Gastroesophageal sphincter (tissue), 4 donors: ENCODE results near the gene MYADML2. TPM values are rescaled to one million over a fixed set of nuclear protein-coding genes. Genes with fewer than 3 reads are reported as not detected.

Source experiments
- ATAC-seq: fragments of 150-250 bp; one replicate; pipeline ENCODE4 v1.9.1; 2016; ENCODE audit warnings: mild to moderate bottlenecking, moderate library complexity
- H3K27ac ChIP-seq, 4 donors: fragments of 200-600 bp; sonication (generic) in 3 of 4; 1 replicate in 3 of 4; 2 replicates in 1 of 4; pipeline ENCODE4 v1.5.1; 2016 to 2019
- H3K27me3 ChIP-seq: fragments of 200-600 bp; sonication (generic); one replicate; pipeline ENCODE4 v1.5.1; 2019
- H3K36me3 ChIP-seq, 2 donors: fragments of 200-600 bp; sonication (generic); one replicate each; pipeline ENCODE4 v1.5.1; 2019; ENCODE audit warnings: control low read depth in 1 of 2
- H3K4me1 ChIP-seq, 3 donors: fragments of 200-600 bp; sonication (generic); 1 replicate in 2 of 3; 2 replicates in 1 of 3; pipeline ENCODE4 v1.5.1; 2016 to 2019; ENCODE audit warnings: control low read depth in 2 of 3
- H3K4me3 ChIP-seq, 2 donors: fragments of 200-600 bp; sonication (generic); one replicate each; pipeline ENCODE4 v1.5.1; 2019; ENCODE audit warnings: mild to moderate bottlenecking in 1 of 2, moderate library complexity in 1 of 2
- H3K9me3 ChIP-seq, 3 donors: fragments of 200-600 bp; sonication (generic); one replicate each; pipeline ENCODE4 v1.5.1; 2017 to 2019; ENCODE audit warnings: control low read depth in 2 of 3
- EP300 ChIP-seq: sonication (generic); formaldehyde crosslinking; IDR thresholded peaks from one replicate; pipeline ENCODE4 v1.6.1; 2017; ENCODE audit warnings: antibody characterized with exemption, mild to moderate bottlenecking
- POLR2A ChIP-seq, 2 donors: fragments of 450-650 bp; IDR thresholded peaks; one replicate each; pipeline ENCODE4 v1.6.1; 2017; ENCODE audit warnings: antibody characterized with exemption in 2 of 2, mild to moderate bottlenecking in 2 of 2, moderate library complexity in 1 of 2
- POLR2AphosphoS5 ChIP-seq: sonication (generic); formaldehyde crosslinking; IDR thresholded peaks from one replicate; pipeline ENCODE4 v1.6.1; 2017; ENCODE audit warnings: antibody characterized with exemption
- WGBS, 2 donors: methylation state at CpG; one replicate each; pipeline ENCODE4 v1.1.5; 2018; ENCODE audit warnings: low coverage in 1 of 2; 5-methylcytosine and 5-hydroxymethylcytosine counted together
- total RNA-seq, 4 donors: library from RNA; depleted of rRNA; stranded (reverse); fragments of >200 nt; gene quantifications; one replicate each; pipeline ENCODE4 v1.1.0, GENCODE V29; 2016
- TF ChIP-seq, protein P1 (sequence below), 4 experiments: fragments of 200-600 bp in 2 of 4; fragments of 450-650 bp in 2 of 4; sonication (generic) in 1 of 4; IDR thresholded peaks; one replicate each; pipeline ENCODE4 v1.5.1; 2017 to 2019; ENCODE audit warnings: antibody characterized with exemption in 4 of 4, mild to moderate bottlenecking in 2 of 4, moderate library complexity in 2 of 4

Gene MYADML2
- total RNA-seq, 4 donors from 2014 or later: not detected

GRCh38 chr17:81931189-81931556 lies 15.9 kb downstream of the MYADML2 start:
- Histone ChIP-seq H3K4me3 (no peak overlapping the region), H3K27ac (no peak overlapping the region), H3K4me1 (peaks cover 0 to 17% (median 12%) of the 10 kb centered on the region in 3 donors), H3K36me3 (no peaks in the 10 kb centered on the region), H3K9me3 (no peaks in the 10 kb centered on the region), H3K27me3 (peaks cover 27% of the 10 kb centered on the region)
- 50 to 80% methylated on average over 1 of the region's 13 CpGs for WGBS, 2 donors
- no peak for ATAC-seq
- TF ChIP-seq EP300 (no peak), POLR2A (IDR thresholded peaks at IDR 0.05) (no peak), POLR2AphosphoS5 (no peak)
- TF ChIP-seq, protein P1, sequence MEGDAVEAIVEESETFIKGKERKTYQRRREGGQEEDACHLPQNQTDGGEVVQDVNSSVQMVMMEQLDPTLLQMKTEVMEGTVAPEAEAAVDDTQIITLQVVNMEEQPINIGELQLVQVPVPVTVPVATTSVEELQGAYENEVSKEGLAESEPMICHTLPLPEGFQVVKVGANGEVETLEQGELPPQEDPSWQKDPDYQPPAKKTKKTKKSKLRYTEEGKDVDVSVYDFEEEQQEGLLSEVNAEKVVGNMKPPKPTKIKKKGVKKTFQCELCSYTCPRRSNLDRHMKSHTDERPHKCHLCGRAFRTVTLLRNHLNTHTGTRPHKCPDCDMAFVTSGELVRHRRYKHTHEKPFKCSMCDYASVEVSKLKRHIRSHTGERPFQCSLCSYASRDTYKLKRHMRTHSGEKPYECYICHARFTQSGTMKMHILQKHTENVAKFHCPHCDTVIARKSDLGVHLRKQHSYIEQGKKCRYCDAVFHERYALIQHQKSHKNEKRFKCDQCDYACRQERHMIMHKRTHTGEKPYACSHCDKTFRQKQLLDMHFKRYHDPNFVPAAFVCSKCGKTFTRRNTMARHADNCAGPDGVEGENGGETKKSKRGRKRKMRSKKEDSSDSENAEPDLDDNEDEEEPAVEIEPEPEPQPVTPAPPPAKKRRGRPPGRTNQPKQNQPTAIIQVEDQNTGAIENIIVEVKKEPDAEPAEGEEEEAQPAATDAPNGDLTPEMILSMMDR (IDR thresholded peaks at IDR 0.05): no peak

DNA sequence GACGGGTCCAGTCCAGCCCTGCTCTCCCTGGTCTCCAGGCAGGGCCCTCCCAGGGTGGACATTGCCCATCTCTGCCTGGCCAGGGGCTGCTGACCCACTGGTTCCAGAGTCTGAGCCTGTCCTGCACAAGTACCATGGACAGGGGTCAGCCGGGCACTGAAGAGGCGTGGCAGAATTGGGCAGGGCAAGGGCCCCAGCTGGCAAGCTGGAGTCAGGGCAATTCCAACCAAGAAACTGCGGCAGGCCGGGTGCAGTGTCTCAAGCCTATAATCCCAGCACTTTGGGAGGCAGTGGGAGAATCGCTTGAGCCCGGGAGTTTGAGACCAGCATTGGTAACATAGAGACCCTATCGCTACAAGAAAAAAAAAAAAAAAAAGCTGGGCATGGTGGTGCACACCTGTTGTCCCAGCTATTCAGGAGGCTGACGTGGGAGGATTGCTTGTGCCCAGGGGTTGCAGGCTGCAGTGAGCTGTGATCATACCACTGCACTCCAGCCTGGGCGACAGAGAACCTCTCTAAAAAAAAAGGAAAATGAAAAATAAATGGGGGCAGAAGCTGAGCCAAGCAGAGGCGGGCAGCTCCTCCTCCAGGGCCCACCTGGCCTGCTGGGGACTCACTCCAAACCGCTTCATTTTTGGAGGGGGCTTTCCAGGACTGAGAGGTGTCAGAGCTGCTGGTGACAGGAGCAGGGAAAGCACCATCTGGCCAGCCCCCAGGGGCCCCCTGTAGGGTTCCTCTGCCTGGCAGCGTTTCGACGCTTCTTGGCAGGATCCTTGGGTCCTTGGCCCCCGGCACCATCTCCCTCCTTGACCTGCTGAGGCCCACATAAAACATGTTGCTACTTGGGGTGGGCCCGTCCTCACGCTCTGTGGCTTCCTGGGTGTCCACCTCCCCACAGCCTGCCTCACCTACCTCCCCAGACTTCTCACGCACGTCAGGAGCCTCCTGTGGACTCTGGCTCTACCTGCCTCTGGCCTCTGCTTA lies 16.6 kb downstream of the MYADML2 start:
- Histone ChIP-seq H3K36me3 (no peaks in the 10 kb centered on the region), H3K4me3 (no peak overlapping the region), H3K27me3 (peaks cover 27% of the 10 kb centered on the region), H3K9me3 (no peaks in the 10 kb centered on the region), H3K27ac (no peak overlapping the region), H3K4me1 (peaks cover 0 to 24% (median 19%) of the 10 kb centered on the region in 3 donors)
- TF ChIP-seq, protein P1 (IDR thresholded peaks at IDR 0.05): no peak
- TF ChIP-seq POLR2AphosphoS5: no peak
- TF ChIP-seq EP300: no peak
- no peak for TF ChIP-seq POLR2A (IDR thresholded peaks at IDR 0.05)
- WGBS, 2 donors: 63 to 66% methylated on average over 8 to 11 of the region's 20 CpGs
- ATAC-seq: no peak

DNA sequence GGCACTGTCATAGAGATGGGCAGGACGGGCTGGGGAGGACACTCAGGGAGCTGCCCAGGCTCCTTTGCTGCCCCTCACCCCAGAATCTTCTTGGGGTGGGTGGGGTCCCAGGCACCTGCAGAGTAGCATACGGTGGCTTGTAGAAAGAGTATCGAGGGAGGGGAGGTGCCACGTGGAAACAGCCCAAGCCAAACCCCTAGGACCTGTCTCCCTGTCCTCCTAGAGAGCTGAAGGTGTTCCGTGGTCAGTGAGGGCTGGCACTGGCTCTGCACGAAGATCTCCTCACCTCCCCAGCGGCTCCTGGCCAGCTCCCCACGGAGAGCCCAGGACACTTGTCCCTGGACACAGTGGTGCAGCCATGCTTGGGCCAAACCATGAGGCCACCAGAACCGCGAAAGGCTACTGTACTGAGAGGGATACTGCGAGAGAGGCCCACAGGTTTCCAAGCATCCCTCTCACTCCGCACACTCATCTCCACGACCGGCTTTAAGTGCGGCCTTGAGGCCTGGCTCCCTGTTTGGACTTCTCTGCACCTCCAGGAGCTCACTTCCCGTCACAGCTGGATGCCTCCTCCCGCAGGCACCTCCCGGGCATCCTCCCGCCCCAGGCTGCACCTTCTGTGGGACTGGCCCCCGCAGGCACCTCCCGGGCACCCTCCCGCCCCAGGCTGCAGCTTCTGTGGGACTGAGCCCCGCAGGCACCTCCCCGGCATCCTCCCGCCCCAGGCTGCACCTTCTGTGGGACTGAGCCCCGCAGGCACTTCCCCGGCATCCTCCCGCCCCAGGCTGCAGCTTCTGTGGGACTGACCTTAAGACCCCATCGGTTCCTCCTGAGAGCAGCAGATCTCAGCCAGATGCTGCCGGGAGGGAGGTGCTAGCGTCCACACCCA lies 17.5 kb downstream of the MYADML2 start:
- WGBS, 2 donors: 100% methylated on average over 1 of the region's 31 CpGs; no CpG with 5 or more reads in 1 of the 2 donors
- TF ChIP-seq EP300 (no peak), POLR2AphosphoS5 (no peak), POLR2A (IDR thresholded peaks at IDR 0.05) (no peak)
- TF ChIP-seq, protein P1 (IDR thresholded peaks at IDR 0.05): no peak
- Histone ChIP-seq H3K4me3 (no peak overlapping the region), H3K36me3 (no peaks in the 10 kb centered on the region), H3K4me1 (peaks cover 0 to 34% (median 29%) of the 10 kb centered on the region in 3 donors), H3K27me3 (peaks cover 27% of the 10 kb centered on the region), H3K9me3 (no peaks in the 10 kb centered on the region), H3K27ac (no peak overlapping the region)
- ATAC-seq: no peak

- H3K9me3 ChIP-seq: no peaks in the 10 kb centered on the region
- peaks cover 0 to 41% (median 37%) of the 10 kb centered on the region in 3 donors for H3K4me1 ChIP-seq
- TF ChIP-seq EP300: no peak
- TF ChIP-seq POLR2A (IDR thresholded peaks at IDR 0.05): no peak
- TF ChIP-seq, protein P1 (IDR thresholded peaks at IDR 0.05): no peak
- no peak for TF ChIP-seq POLR2AphosphoS5
- peak overlapping the region in 2 of 4 donors; percentile 98 to 99 for H3K27ac ChIP-seq
- no peak for ATAC-seq
- H3K4me3 ChIP-seq: peak overlapping the region; percentile 51 to 99
- no peaks in the 10 kb centered on the region for H3K36me3 ChIP-seq
- H3K27me3 ChIP-seq: peaks cover 27% of the 10 kb centered on the region
- no CpG with 5 or more reads among the region's 44 CpGs for WGBS, 2 donors
These were observed 18.3 kb downstream of the MYADML2 start for GRCh38 chr17:81928544-81929252.
